HG02759 (cell line): ENCODE data around the gene CBX4.

Experiments used
- ATAC-seq: cut with Tn5 transposase; IDR thresholded peaks from one replicate; pipeline ENCODE4 v1.9.1; 2021; ENCODE audit warnings: mild to moderate bottlenecking, moderate library complexity; ENCODE audit not compliant: unreplicated experiment

CBX4 gene

GRCh38 chr17:79842656-79843473 is 3.6 kb upstream of the CBX4 start:
- no peak for ATAC-seq

- no peak for ATAC-seq
Observed at GRCh38 chr17:79842136-79842655, 3.0 kb upstream of the CBX4 start.

DNA sequence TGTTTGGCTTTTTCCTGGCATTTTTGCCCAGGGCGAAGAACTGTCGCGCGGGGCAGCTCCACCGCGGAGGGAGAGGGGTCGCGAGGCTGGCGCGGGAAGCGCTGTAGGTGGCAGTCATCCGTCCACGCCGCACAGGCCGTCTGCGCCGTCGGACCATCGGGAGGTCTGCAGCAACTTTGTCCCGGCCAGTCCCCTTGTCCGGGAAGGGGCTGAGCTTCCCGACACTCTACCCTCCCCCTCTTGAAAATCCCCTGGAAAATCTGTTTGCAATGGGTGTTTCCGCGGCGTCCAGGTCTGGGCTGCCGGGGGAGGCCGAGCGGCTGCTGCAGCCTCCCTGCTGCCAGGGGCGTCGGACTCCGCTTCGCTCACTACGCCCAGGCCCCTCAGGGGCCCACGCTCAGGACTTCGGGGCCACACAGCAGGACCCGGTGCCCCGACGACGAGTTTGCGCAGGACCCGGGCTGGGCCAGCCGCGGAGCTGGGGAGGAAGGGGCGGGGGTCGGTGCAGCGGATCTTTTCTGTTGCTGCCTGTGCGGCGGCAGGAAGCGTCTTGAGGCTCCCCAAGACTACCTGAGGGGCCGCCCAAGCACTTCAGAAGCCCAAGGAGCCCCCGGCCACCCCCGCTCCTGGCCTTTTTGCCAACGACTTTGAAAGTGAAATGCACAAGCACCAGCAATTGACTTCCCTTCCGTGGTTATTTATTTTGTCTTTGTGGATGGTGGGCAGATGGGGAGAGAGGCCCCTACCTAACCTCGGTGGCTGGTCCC is 2.3 kb upstream of the CBX4 start:
- ATAC-seq, result no peak

- ATAC-seq, result no peak
Observed at GRCh38 chr17:79840989-79841286, 1.7 kb upstream of the CBX4 start.

GRCh38 chr17:79840269-79840988 is 1.2 kb upstream of the CBX4 start:
- ATAC-seq, result no peak

GRCh38 chr17:79838522-79839274 is 542 bp downstream of the CBX4 start:
- ATAC-seq, result peak; percentile 28

DNA sequence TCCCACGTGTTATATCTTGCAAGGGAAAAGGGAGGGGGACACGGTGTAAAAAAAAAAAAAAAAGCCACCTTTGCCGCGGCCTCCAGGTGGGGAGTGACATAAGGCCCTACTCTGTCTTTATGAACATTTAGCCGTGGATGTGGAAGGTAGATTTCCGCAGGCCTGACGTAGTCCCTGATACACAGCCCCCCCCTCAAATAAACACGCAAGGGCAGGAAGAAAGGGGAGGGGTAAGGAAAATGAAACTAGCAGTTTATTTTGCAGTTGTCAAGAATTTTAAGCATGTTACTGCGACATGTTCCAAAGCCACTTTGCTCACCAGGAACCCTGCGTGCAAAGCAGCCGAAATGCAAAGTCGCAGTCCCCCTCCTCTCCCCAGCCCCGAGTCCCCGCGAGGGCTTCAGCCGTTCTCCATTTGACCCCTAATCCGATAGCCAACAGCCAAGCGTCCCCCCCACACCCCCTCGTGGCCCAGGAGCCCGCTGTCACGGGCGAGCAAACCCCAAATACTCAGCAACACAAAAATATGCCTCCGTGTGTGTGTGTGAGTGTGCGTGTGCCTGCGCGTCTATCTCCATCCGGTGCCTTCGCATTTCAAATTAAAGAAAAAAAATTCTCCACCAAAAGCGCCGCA is 1.2 kb downstream of the CBX4 start:
- no peak for ATAC-seq

- no peak for ATAC-seq
Observed at GRCh38 chr17:79836972-79837887, 2.0 kb downstream of the CBX4 start.

- no peak for ATAC-seq
Observed at GRCh38 chr17:79836510-79836971, 2.7 kb downstream of the CBX4 start.

DNA sequence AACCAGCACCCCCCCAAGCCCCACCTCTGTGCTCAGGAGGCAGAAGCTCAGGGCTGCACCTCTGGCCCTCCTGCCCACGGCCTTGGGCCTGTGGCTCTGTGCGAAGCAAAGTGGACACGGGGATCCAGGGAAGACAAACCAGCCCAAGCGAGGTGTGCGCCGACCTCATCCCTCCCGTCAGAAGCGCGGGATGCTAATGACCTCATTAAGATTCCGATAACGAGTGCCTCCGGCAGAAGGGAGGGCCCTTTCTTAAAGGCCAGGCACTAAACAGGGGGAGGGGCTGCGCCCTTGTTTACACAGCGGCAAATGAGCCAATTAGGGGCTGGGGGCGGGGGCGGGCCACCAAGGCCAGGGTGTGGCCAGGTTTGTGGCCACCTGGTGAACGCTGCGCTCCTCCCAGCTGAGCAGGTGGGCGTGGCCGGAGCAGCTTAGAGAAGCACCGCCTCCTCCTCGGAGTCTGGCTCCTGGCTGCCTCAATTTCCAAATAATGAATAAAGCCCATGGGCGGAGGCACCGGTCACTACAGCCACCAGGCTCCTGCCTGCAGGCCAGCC is 3.2 kb downstream of the CBX4 start:
- no peak for ATAC-seq

DNA sequence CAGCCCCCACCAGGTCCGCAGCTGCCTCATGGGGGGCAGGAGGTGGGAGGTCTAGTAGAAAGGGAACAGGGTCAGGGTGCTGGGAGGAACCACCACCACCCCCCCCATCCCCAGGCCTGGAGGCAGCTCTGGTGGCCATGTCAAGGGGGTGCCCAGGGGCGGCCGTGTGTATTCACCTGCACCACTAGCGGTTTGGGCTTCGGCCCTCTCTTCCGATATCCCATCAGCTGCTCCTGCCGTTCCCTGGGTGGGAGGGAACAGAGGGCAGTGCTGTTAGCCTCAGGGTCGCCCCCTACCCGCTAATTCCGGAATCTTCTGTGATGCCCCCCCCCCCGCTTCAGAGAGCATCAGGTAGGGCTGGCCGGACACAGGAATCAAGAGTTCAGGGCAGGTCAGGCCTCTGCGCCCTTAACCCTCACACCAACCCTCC is 3.8 kb downstream of the CBX4 start:
- ATAC-seq, result no peak

DNA sequence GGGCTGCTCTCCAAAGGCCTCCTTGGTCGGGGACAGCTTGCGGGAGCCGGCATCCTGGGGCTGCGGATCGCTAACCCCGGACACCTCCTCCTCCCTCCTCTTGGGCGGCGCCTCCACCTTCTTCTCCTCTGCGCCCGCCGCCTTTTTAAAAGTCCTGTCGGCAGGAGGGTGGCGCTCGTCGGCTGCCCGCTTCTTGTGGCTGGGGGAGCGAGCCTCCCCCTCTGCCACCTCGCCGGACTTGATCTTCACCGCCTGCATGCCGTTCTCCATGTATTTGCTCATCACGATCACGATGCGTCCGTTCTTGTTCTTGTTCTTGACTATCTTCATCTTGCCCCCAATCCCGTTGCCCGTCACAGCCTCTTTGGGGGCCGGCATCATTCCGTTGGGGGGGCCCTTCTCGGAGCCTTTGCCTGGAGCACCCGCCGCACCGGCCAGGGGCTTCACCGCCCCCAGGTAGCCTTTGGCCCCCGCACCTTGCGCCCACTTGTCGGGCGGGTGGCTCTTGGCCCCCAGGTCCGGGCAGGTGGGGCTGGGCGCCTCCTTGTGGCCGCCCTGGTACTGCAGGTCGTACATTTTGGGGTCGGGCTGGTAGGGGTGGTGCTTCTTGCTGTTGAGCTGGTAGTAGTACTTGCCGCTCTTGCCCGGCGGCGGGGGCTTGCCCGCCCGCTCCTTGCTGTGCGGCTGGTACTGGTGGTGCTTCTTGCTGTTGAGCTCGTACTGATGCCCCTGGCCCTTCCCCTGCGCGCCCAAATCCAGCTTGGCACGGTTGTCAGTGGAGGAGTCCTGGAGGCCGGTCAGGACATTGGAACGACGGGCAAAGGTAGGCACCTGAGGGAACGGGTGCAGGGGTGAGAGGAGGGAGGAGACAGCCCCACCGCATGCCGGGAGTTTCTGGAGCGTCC is 4.4 kb downstream of the CBX4 start:
- no peak for ATAC-seq

DNA sequence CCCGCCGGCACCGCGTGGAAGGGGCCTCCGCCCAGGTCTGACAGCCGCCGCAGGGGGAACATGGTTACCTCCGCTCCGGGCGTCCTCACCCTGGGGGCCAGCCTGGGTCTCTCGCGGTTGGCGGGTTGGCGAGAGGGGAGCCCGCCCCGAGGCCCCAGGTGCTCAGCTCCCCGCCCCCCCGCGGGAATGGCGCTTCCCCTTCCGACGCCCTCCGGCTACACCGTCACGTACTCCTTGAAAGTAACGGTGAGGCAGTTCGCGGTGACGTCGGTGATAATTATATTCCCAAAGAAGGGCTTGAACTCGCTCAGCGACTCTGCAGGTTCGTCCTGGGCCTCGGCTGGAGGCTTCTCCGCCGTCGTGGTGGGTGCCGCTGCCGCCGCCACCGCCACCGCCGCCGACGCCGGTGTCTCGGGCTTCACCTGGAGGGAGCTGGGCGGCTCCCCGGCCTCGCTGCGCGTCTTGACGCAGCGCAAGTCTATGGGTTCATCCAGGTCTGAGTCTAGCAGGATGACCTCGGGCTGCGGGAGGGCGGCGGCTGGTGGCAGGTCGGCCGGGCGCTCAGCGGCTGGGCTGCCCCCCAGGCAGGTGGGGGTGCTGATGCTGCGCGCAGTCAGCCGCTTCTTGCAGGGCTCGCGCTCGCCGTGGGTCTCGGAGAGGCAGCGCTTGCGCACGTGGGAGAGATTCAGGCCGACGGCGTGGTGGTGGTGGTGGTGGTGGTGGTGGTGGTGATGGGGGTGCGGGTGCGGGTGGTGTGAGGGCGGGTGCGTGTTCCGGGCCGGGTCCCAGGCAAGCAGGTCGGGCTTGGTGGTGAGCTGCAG is 5.3 kb downstream of the CBX4 start:
- no peak for ATAC-seq

DNA sequence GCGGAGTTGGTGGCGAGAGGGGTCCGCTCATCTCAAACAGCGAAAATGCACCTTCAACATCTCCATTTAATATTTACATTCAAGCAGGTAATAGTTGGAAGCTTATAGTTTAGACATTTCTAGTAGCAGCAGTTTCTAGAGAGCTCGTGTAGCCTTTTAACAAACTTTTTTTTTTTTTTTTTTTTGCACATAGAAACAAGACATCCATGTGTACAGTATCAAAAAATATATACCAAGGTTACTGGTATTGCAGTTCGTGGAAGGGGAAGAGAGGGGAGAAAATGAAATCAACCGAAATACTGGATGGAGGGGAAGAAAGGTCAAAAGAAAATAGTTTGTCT is 6.2 kb downstream of the CBX4 start:
- no peak for ATAC-seq

GRCh38 chr17:79832218-79833109 is 6.8 kb downstream of the CBX4 start:
- ATAC-seq, result no peak
